Activated CD8-positive, alpha-beta memory T cell treated with anti-CD3 and anti-CD28 coated beads for 36 hours (primary cell): ENCODE results near the gene CCDC134. TPM values are rescaled to one million over a fixed set of nuclear protein-coding genes. Genes with fewer than 3 reads are reported as not detected.

Experiments
- CTCF ChIA-PET: fragments of 350-600 bp; sonication (Branson Sonifier 250); formaldehyde crosslinking; loops from one replicate; lab custom pipeline; 2021; ENCODE audit warnings: antibody characterized with exemption; lab: Charles Lee
- POLR2A ChIA-PET: fragments of 350-600 bp; sonication (Branson Sonifier 250); formaldehyde crosslinking; loops from one replicate; lab custom pipeline; 2021; ENCODE audit warnings: antibody characterized with exemption; lab: Charles Lee
- total RNA-seq, 2 experiments: library from RNA; stranded (reverse); gene quantifications; one replicate each; pipeline ENCODE4 v1.2.3, GENCODE V29; 2021

Gene CCDC134
- total RNA-seq, 2 experiments from 2014 or later, result 16.3 to 17.2 TPM

DNA sequence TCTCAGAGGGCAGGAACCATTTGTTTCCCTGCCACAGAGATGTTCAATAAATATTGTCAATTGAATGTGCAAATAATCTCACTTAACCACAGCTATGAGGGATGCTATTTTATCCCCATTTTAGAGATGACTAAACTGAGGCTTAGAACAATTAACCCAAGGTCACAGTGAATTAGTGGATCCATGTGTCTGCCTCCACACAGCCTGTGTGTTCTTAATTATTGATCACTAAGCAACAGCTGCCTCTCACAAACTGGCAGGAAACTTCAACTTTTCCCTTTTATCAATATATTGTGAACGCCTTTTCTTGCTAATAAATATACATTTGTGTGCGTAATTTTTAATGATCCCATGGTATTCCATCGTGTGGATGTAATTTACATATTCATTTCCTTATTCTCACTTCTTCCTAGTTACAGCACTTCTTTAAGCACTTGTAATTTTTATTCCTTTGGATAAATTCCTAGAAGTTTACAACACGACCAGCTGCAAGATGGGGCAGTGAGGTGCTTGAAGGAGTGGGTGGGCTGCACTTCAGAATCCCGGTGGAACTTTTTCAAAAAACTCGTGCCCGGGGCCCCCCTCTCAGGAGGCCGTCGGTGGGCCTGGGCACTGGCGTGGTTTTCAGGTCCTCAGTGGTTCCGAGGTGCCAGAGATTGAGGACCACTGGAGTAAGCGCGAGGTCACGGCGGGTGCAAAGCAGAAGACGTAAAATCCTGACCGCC is 31.5 kb downstream of the CCDC134 start:
- CTCF ChIA-PET, result interaction anchor here (0.6 to 5.1 kb wide), 7 partner anchors 9 to 165 kb away, joined by 3 to 37 read pairs (median 5); partner anchors contain the start of gene CCDC134
- POLR2A ChIA-PET, result interaction anchor here (0.6 to 2.6 kb wide), 15 partner anchors 11 to 115 kb away, joined by 3 to 31 read pairs (median 5); partner anchors contain the start of genes CCDC134 and CENPM

DNA sequence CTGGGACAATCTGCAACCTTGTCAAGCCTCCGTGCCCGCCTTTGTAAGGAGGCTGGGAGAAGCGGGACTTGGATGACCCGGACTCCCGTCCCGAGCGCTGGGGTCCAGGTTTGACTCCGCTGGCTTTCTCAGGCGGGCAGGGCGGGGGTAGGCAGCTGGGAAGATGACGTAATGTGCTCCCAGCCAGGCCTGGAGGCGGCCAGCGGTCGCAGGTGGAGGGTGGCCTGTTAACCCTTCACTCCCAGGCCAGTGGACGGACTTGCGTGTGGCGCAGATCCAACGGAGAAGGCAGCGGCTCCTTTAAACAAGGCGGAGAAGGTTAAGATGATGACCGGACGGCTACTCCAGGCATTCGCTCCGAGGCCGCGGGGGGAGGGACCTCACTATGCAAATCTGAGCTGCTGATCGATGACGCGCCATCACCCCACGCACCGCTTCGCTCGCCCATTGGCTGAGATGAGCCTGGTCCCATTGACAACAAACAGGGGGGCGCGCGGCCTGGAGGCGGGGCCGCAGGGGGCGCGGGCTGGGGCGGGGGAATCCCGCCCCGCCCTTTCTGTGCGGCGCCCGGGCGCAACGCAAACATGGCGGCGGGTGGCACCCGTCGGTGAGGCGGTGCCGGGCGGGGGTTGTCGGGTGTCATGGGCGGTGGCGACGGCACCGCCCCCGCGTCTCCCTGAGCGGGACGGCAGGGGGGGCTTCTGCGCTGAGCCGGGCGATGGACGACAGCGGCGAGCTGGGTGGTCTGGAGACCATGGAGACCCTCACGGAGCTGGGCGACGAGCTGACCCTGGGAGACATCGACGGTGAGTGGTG is 32.3 kb downstream of the CCDC134 start, which contains the start of gene SREBF2:
SREBF2 (plus strand) TSS at position 553 of the 816 bp plus-strand sequence; CDS start at position 719, 166 bp downstream.
- ChIA-PET POLR2A (interaction anchor here (0.5 to 2.6 kb wide), 15 partner anchors 10 to 114 kb away, joined by 3 to 31 read pairs (median 5); partner anchors contain the start of genes CCDC134, CENPM and TNFRSF13C), CTCF (interaction anchor here (0.6 to 5.1 kb wide), 7 partner anchors 10 to 166 kb away, joined by 3 to 37 read pairs (median 6); partner anchors contain the start of gene CCDC134)

DNA sequence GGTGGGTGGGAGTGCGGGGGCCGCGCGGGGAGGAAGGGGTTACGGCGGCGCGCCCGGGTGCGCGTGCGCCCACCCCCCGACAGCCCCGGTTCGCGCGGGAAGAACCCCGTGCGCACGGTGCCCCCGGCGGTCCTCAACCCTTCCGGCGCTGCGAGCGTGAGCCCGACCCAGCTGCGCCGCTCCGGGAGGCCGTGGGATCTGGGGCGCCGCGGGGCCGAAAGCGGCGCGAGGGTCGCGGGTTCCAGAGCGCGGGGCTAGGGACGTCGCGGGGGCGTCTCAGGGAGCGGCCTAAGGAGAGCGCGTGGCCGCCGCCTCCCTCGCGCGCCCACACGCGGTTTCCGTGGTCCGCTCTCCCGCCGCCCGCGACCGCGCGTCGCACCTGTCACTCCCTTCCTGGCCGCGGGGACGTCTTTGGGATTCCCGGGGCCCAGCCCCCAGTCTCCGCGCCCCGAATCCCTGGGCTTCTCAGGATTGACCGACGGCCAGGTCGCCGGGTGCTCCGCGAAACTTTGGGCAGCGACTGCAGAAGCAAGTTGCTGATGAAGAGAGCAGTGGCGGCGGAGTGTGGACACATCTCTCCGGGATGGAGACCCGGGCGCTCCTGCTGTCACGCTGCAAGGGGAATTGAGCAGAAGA is 33.0 kb downstream of the CCDC134 start:
- ChIA-PET POLR2A (interaction anchor here (0.5 to 2.6 kb wide), 13 partner anchors 9 to 113 kb away, joined by 3 to 31 read pairs (median 7); partner anchors contain the start of genes CCDC134, CENPM and TNFRSF13C), CTCF (interaction anchor here (0.9 to 5.1 kb wide), 9 partner anchors 9 to 167 kb away, joined by 3 to 37 read pairs (median 4); partner anchors contain the start of gene CCDC134)

- ChIA-PET POLR2A (interaction anchor here (1.2 to 2.6 kb wide), 5 partner anchors 8 to 106 kb away, joined by 4 to 16 read pairs (median 13); partner anchors contain the start of genes CCDC134 and TNFRSF13C), CTCF (interaction anchor here (1.3 to 5.1 kb wide), 6 partner anchors 9 to 92 kb away, joined by 3 to 37 read pairs (median 4); no protein-coding TSS in a partner anchor)
These were observed 33.8 kb downstream of the CCDC134 start for GRCh38 chr22:41834005-41834944.

- CTCF ChIA-PET, result interaction anchor here (1.4 to 5.1 kb wide), 2 partner anchors 22 to 37 kb away, joined by 4 to 37 read pairs; no protein-coding TSS in a partner anchor
- POLR2A ChIA-PET, result interaction anchor here (0.7 kb wide), 1 partner anchor 213 kb away, joined by 4 read pairs; no protein-coding TSS in a partner anchor
These were observed 35.0 kb downstream of the CCDC134 start for GRCh38 chr22:41835462-41835861.

DNA sequence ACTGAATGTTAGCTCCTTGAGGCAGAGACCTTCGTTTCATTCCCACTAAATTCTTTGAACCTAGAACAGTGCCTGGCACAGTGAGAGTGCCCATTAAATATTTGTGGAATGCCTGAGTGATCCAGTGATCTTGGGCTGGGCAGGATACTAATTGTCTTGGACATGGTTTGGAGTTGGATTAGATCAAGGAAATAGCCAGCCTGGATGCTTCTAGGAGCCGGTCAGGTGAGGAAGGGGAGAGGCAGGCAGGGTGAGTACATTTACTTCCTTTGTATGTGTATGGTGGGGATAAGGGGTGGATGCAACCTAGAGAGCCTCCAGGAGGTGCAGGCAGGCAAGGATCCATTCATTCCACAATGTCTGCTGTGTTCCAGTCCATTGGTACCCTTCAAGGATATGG is 36.1 kb downstream of the CCDC134 start:
- POLR2A ChIA-PET, result no interaction called here
- CTCF ChIA-PET, result no interaction called here

GRCh38 chr22:41838842-41839618 is 38.6 kb downstream of the CCDC134 start:
- CTCF ChIA-PET, result interaction anchor here (1.0 kb wide), 3 partner anchors 18 to 142 kb away, joined by 3 read pairs; no protein-coding TSS in a partner anchor
- POLR2A ChIA-PET, result interaction anchor here (0.6 kb wide), 1 partner anchor 237 kb away, joined by 4 read pairs; no protein-coding TSS in a partner anchor

DNA sequence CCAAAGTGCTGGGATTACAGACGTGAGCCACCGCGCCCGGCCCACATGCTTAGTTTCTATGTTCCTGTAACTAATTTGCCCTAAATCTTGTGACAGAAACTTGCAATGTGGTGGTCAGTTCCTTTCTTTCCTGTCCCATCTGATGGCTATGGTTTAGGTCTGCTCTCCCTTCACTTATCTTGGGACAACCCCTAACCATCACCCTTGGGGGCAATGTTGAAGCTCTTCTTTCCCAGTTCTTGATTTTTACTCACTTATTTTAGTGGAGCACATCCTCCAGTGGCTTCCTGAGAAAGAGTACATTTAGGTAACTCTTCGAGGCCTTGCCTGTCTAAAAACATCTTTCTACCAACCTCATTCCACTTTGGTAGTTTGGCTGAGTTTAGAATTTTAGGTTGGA is 39.7 kb downstream of the CCDC134 start:
- ChIA-PET CTCF (interaction anchor here (0.6 to 1.1 kb wide), 3 partner anchors 101 to 999 kb away, joined by 3 to 5 read pairs (median 3); no protein-coding TSS in a partner anchor), POLR2A (no interaction called here)

GRCh38 chr22:41841085-41841712 is 40.7 kb downstream of the CCDC134 start:
- ChIA-PET POLR2A (interaction anchor here (0.8 to 3.7 kb wide), 3 partner anchors 8 to 22 kb away, joined by 3 to 22 read pairs (median 16); partner anchors contain the start of gene SREBF2), CTCF (interaction anchor here (0.8 to 1.8 kb wide), 3 partner anchors 99 to 117 kb away, joined by 3 to 5 read pairs (median 5); no protein-coding TSS in a partner anchor)

DNA sequence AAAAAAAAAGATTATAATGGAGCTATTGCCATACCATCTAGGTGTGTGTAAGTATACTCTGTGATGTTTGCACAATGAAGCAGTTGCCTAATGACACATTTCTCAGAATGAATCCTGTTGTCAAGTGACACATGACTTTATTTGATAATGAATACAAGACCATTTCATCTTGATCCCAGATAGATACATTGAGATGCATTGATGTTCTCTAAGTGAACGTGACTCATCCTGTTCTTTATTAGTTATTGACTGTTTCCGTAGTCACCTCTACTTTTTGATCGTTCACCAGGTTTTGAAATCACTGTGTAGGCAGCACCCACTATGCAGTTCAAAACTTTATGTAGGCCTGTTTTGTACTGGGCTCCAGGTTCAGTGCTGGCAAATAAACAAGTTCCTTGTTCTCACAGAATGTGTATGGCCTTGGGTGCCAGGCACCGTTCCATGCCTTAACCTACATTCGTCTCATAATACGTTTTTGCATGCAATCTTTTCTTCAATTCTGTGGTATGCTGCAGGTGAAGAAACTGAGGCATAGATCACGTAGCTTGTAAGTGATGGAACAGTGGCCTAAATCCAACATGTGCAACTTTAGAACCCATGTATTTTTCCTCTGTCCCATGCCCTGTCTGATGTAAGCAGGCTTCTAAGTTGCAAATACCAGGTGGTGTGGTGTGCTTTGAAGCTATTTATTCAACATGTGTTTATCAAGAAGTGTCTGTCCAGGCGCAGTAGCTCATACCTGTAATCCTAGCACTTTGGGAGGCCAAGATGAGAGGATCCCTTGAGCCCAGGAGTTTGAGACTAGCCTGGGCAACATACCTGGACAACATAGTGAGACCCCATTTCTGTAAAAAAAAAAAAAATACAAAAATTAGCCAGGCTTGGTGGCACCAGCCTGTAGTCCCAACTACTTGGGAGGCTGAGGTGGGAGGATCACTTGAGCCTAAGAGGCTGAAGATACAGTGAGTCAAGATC is 42.8 kb downstream of the CCDC134 start:
- CTCF ChIA-PET, result interaction anchor here (1.2 to 2.2 kb wide), 5 partner anchors 10 to 97 kb away, joined by 5 to 15 read pairs (median 6); no protein-coding TSS in a partner anchor
- POLR2A ChIA-PET, result interaction anchor here (0.7 to 3.7 kb wide), 6 partner anchors 9 to 232 kb away, joined by 3 to 22 read pairs (median 9); partner anchors contain the start of gene SREBF2

GRCh38 chr22:41844036-41844435 is 43.6 kb downstream of the CCDC134 start:
- ChIA-PET POLR2A (interaction anchor here (2.1 to 3.7 kb wide), 4 partner anchors 11 to 19 kb away, joined by 6 to 22 read pairs (median 14); partner anchors contain the start of gene SREBF2), CTCF (interaction anchor here (1.7 to 2.2 kb wide), 3 partner anchors 12 to 82 kb away, joined by 6 to 15 read pairs (median 7); no protein-coding TSS in a partner anchor)

GRCh38 chr22:41844513-41844912 is 44.0 kb downstream of the CCDC134 start:
- ChIA-PET CTCF (no interaction called here), POLR2A (interaction anchor here (2.1 to 3.7 kb wide), 4 partner anchors 11 to 18 kb away, joined by 6 to 22 read pairs (median 14); partner anchors contain the start of gene SREBF2)

- CTCF ChIA-PET, result interaction anchor here (1.1 kb wide), 1 partner anchor 14 kb away, joined by 3 read pairs; no protein-coding TSS in a partner anchor
- POLR2A ChIA-PET, result no interaction called here
These were observed 45.1 kb downstream of the CCDC134 start for GRCh38 chr22:41845380-41846267.
